HTR-8/SVneo (cell line): ENCODE results near the gene CASR.

Experiments
- DNase-seq: peaks from one replicate; pipeline ENCODE4 v3.0.0; 2011; ENCODE audit warnings: low spot score, mixed read lengths; ENCODE audit not compliant: insufficient read length
- FAIRE-seq: peaks from 2 replicates; lab custom pipeline; 2011; peaks lifted over from hg19 to GRCh38; lab: Jason Lieb, UNC

The CASR gene

GRCh38 chr3:122298239-122298638, 114.8 kb downstream of the CASR start:
- no peak for FAIRE-seq
- DNase-seq: no peak

GRCh38 chr3:122299215-122299614, 115.7 kb downstream of the CASR start:
- FAIRE-seq (no peak), DNase-seq (no peak)

GRCh38 chr3:122299872-122300460, 116.5 kb downstream of the CASR start:
- no peak for FAIRE-seq

GRCh38 chr3:122301063-122301462, 117.6 kb downstream of the CASR start:
- FAIRE-seq (no peak), DNase-seq (no peak)

More at GRCh38 chr3:122299872-122300460, 116.5 kb downstream of the CASR start:
- no peak for DNase-seq

- no peak for DNase-seq
- no peak for FAIRE-seq
These were observed 122.6 kb downstream of the CASR start for GRCh38 chr3:122305818-122306621.

GRCh38 chr3:122306622-122306953, 123.1 kb downstream of the CASR start:
- FAIRE-seq (no peak), DNase-seq (no peak)

GRCh38 chr3:122307094-122307687, 123.7 kb downstream of the CASR start:
- FAIRE-seq: no peak
- no peak for DNase-seq

GRCh38 chr3:122307976-122308375, 124.5 kb downstream of the CASR start:
- no peak for DNase-seq
- no peak for FAIRE-seq

- FAIRE-seq (no peak), DNase-seq (no peak)
These were observed 126.9 kb downstream of the CASR start for GRCh38 chr3:122310361-122310760.

GRCh38 chr3:122312826-122313225, 129.4 kb downstream of the CASR start:
- DNase-seq (no peak), FAIRE-seq (no peak)

- no peak for DNase-seq
- FAIRE-seq: no peak
These were observed 129.8 kb downstream of the CASR start for GRCh38 chr3:122313281-122313680.

GRCh38 chr3:122314228-122314876, 130.9 kb downstream of the CASR start:
- no peak for FAIRE-seq
- DNase-seq: no peak

GRCh38 chr3:122315619-122316018, 132.2 kb downstream of the CASR start:
- DNase-seq (no peak), FAIRE-seq (no peak)

- DNase-seq (no peak), FAIRE-seq (no peak)
These were observed 132.9 kb downstream of the CASR start for GRCh38 chr3:122316368-122316767.

GRCh38 chr3:122318620-122319019, 135.2 kb downstream of the CASR start:
- no peak for FAIRE-seq

GRCh38 chr3:122322095-122323075, 138.9 kb downstream of the CASR start:
- FAIRE-seq (no peak), DNase-seq (no peak)

More at GRCh38 chr3:122318620-122319019, 135.2 kb downstream of the CASR start:
- DNase-seq: no peak

- DNase-seq: no peak
- FAIRE-seq: no peak
These were observed 141.4 kb downstream of the CASR start, which contains the start of gene CSTA for GRCh38 chr3:122324871-122325323. Gene CSTA (plus strand): TSS chr3:122325248. CDS start chr3:122325293, 45 bp downstream.

GRCh38 chr3:122325769-122326168, 142.3 kb downstream of the CASR start:
- DNase-seq: no peak
- FAIRE-seq: no peak

GRCh38 chr3:122331886-122332285, 148.4 kb downstream of the CASR start:
- FAIRE-seq (no peak), DNase-seq (no peak)

- no peak for DNase-seq
- FAIRE-seq: no peak
These were observed 149.1 kb downstream of the CASR start for GRCh38 chr3:122332551-122332950.
